ENCODE measurements around the gene ALDH1A2.
"Not testable (repeated sequence)": the region's sequence is repeated elsewhere in the genome, so short reads cannot be mapped to it uniquely, and the experiment has no call there.

ALDH1A2 gene

GRCh38 chr15:58083526-58083925 lies 18.0 kb upstream of the ALDH1A2 start:
- no peak overlapping the region for H3K27ac ChIP-seq (ENCODE audit: low read depth, low read length)
- no peaks in the 10 kb centered on the region for H3K36me3 ChIP-seq (ENCODE audit: low read length)
- H3K9me3 ChIP-seq (ENCODE audit: insufficient read depth, low read length), result no peaks in the 10 kb centered on the region
- H4K20me1 ChIP-seq (ENCODE audit: low read depth, low read length), result no peaks in the 10 kb centered on the region
- H3K4me3 ChIP-seq (ENCODE audit: insufficient read depth, low read length, poor library complexity, severe bottlenecking), result no peak overlapping the region
- H3K4me2 ChIP-seq (ENCODE audit: low read depth, low read length, poor library complexity, severe bottlenecking), result no peak overlapping the region
- no peaks in the 10 kb centered on the region for H3K79me2 ChIP-seq (ENCODE audit: insufficient read depth, low read length)
- no peaks in the 10 kb centered on the region for H3K9me2 ChIP-seq (replicated peaks; ENCODE audit: insufficient read depth, low read length)
- H3F3A ChIP-seq (ENCODE audit: insufficient read depth), result no peaks in the 10 kb centered on the region
- no peak overlapping the region for H3K9ac ChIP-seq (ENCODE audit: low read length)
- H2AFZ ChIP-seq (ENCODE audit: low read depth, low read length, severe bottlenecking), result no peak overlapping the region
- H3K27me3 ChIP-seq (ENCODE audit: low read length), result no peaks in the 10 kb centered on the region
- TF ChIP-seq EZH2phosphoT487 (conservative IDR thresholded peaks at IDR 0.05; ENCODE audit: low read length) (no peak), CTCF (IDR thresholded peaks at IDR 0.05; ENCODE audit: insufficient read depth, low read length, poor library complexity, severe bottlenecking) (no peak)

- H3K4me2 ChIP-seq (ENCODE audit: low read depth, low read length, poor library complexity, severe bottlenecking), result no peak overlapping the region
- H3K36me3 ChIP-seq (ENCODE audit: low read length), result no peaks in the 10 kb centered on the region
- H3F3A ChIP-seq (ENCODE audit: insufficient read depth), result no peaks in the 10 kb centered on the region
- H3K27me3 ChIP-seq (ENCODE audit: low read length), result no peaks in the 10 kb centered on the region
- no peaks in the 10 kb centered on the region for H3K9me3 ChIP-seq (ENCODE audit: insufficient read depth, low read length)
- TF ChIP-seq CTCF (IDR thresholded peaks at IDR 0.05; ENCODE audit: insufficient read depth, low read length, poor library complexity, severe bottlenecking) (no peak), EZH2phosphoT487 (conservative IDR thresholded peaks at IDR 0.05; ENCODE audit: low read length) (no peak)
- no peak overlapping the region for H3K9ac ChIP-seq (ENCODE audit: low read length)
- H2AFZ ChIP-seq (ENCODE audit: low read depth, low read length, severe bottlenecking), result no peak overlapping the region
- no peaks in the 10 kb centered on the region for H3K79me2 ChIP-seq (ENCODE audit: insufficient read depth, low read length)
- no peaks in the 10 kb centered on the region for H3K9me2 ChIP-seq (replicated peaks; ENCODE audit: insufficient read depth, low read length)
- H3K4me3 ChIP-seq (ENCODE audit: insufficient read depth, low read length, poor library complexity, severe bottlenecking), result no peak overlapping the region
- no peaks in the 10 kb centered on the region for H4K20me1 ChIP-seq (ENCODE audit: low read depth, low read length)
- H3K27ac ChIP-seq (ENCODE audit: low read depth, low read length), result no peak overlapping the region
Measured at GRCh38 chr15:58081891-58082290, 16.4 kb upstream of the ALDH1A2 start.

- TF ChIP-seq CTCF (IDR thresholded peaks at IDR 0.05; ENCODE audit: insufficient read depth, low read length, poor library complexity, severe bottlenecking) (no peak), EZH2phosphoT487 (conservative IDR thresholded peaks at IDR 0.05; ENCODE audit: low read length) (no peak)
- no peaks in the 10 kb centered on the region for H3K27me3 ChIP-seq (ENCODE audit: low read length)
Measured at GRCh38 chr15:58081456-58081855, 15.9 kb upstream of the ALDH1A2 start.

GRCh38 chr15:58080959-58081358 lies 15.4 kb upstream of the ALDH1A2 start:
- not testable (repeated sequence) for H3F3A ChIP-seq (ENCODE audit: insufficient read depth)

More at GRCh38 chr15:58081456-58081855, 15.9 kb upstream of the ALDH1A2 start:
- Histone ChIP-seq H3K27ac (ENCODE audit: low read depth, low read length) (no peak overlapping the region), H3K4me2 (ENCODE audit: low read depth, low read length, poor library complexity, severe bottlenecking) (no peak overlapping the region), H3K9me3 (ENCODE audit: insufficient read depth, low read length) (no peaks in the 10 kb centered on the region), H3K9me2 (replicated peaks; ENCODE audit: insufficient read depth, low read length) (no peaks in the 10 kb centered on the region), H4K20me1 (ENCODE audit: low read depth, low read length) (no peaks in the 10 kb centered on the region), H3K9ac (ENCODE audit: low read length) (no peak overlapping the region), H3K4me3 (ENCODE audit: insufficient read depth, low read length, poor library complexity, severe bottlenecking) (no peak overlapping the region), H3K79me2 (ENCODE audit: insufficient read depth, low read length) (no peaks in the 10 kb centered on the region), H3K36me3 (ENCODE audit: low read length) (no peaks in the 10 kb centered on the region), H2AFZ (ENCODE audit: low read depth, low read length, severe bottlenecking) (no peak overlapping the region), H3F3A (ENCODE audit: insufficient read depth) (no peaks in the 10 kb centered on the region)

More at GRCh38 chr15:58080959-58081358, 15.4 kb upstream of the ALDH1A2 start:
- not testable (repeated sequence) for H3K27me3 ChIP-seq (ENCODE audit: low read length); H3K9me3 ChIP-seq (ENCODE audit: insufficient read depth, low read length); H3K4me3 ChIP-seq (ENCODE audit: insufficient read depth, low read length, poor library complexity, severe bottlenecking); H3K27ac ChIP-seq (ENCODE audit: low read depth, low read length); H2AFZ ChIP-seq (ENCODE audit: low read depth, low read length, severe bottlenecking); H3K9ac ChIP-seq (ENCODE audit: low read length); H3K36me3 ChIP-seq (ENCODE audit: low read length); H3K4me2 ChIP-seq (ENCODE audit: low read depth, low read length, poor library complexity, severe bottlenecking); H3K9me2 ChIP-seq (replicated peaks; ENCODE audit: insufficient read depth, low read length); H3K79me2 ChIP-seq (ENCODE audit: insufficient read depth, low read length); H4K20me1 ChIP-seq (ENCODE audit: low read depth, low read length)

Data from SU-DHL-6 (cell line).